ENCODE results near the gene F2RL2.

The F2RL2 gene

GRCh38 chr5:76582230-76583162 lies 40.7 kb downstream of the F2RL2 start:
- DNase-seq: no peak

GRCh38 chr5:76580981-76581380 lies 42.2 kb downstream of the F2RL2 start:
- no peak for DNase-seq

GRCh38 chr5:76579166-76579937 lies 43.9 kb downstream of the F2RL2 start:
- no peak for DNase-seq

- DNase-seq: no peak
These were observed 46.2 kb downstream of the F2RL2 start for GRCh38 chr5:76576996-76577395.

- no peak for DNase-seq
These were observed 46.8 kb downstream of the F2RL2 start for GRCh38 chr5:76576450-76576849.

- DNase-seq: no peak
These were observed 51.6 kb downstream of the F2RL2 start for GRCh38 chr5:76571559-76571958.

GRCh38 chr5:76570153-76570552 lies 53.0 kb downstream of the F2RL2 start:
- DNase-seq: no peak
